Mucosa of descending colon (tissue), 3 donors: ENCODE results near the gene ISCU. TPM values are rescaled to one million over a fixed set of nuclear protein-coding genes. Genes with fewer than 3 reads are reported as not detected.

Experiments used
- ATAC-seq: fragments of 200-7000 bp; cut with Tn5 transposase; one replicate; pipeline ENCODE4 v1.9.1; 2020; ENCODE audit warnings: mild to moderate bottlenecking, moderate library complexity
- DNase-seq, 3 donors: peaks; one replicate each; pipeline ENCODE4 v3.0.0-alpha.2; 2020
- H3K36me3 ChIP-seq: fragments of 200-600 bp; one replicate; pipeline ENCODE4 v1.8.0; 2021; ENCODE audit warnings: low read depth, mild to moderate bottlenecking
- H3K4me1 ChIP-seq: fragments of 200-600 bp; one replicate; pipeline ENCODE4 v1.8.0; 2021; ENCODE audit warnings: low read depth, mild to moderate bottlenecking
- H3K4me3 ChIP-seq: fragments of 200-600 bp; one replicate; pipeline ENCODE4 v1.8.0; 2021; ENCODE audit warnings: mild to moderate bottlenecking
- H3K9me3 ChIP-seq: fragments of 200-600 bp; one replicate; pipeline ENCODE4 v1.8.0; 2021; ENCODE audit warnings: mild to moderate bottlenecking
- CTCF ChIP-seq: fragments of 200-600 bp; IDR thresholded peaks from one replicate; pipeline ENCODE4 v1.8.0; 2022; ENCODE audit warnings: antibody characterized with exemption, mild to moderate bottlenecking
- intact Hi-C, 2 donors: fragments of 100-400 bp; cut with DNase I in 1 of 2; cut with micrococcal nuclease in 1 of 2; formaldehyde crosslinking; loops; one replicate each; pipeline versions ENCODE4 v1.11.0 to v1.11.1; 2022; cut with DNase I, micrococcal nuclease
- total RNA-seq, 3 donors: library from RNA; stranded (reverse); fragmentation: NEBNext Ultra II Directional in 2 of 3; extraction: Animal tissue kit (Norgen Biotek cat#: 25700) in 2 of 3; gene quantifications; one replicate each; pipeline versions ENCODE4 v1.2.1 to v1.2.4, GENCODE V29; 2021 to 2023
- donor health status: DM: no; HTN: no; CAD: no; lungs with moderate emphysema.
- donor health status: DM: no; HTN: no; CAD: no.
- donor health status: DM: no; HTN: yes; CAD: no.

The ISCU gene
- total RNA-seq, 3 donors from 2014 or later, result 94.7 to 155 (median 107) TPM

DNA sequence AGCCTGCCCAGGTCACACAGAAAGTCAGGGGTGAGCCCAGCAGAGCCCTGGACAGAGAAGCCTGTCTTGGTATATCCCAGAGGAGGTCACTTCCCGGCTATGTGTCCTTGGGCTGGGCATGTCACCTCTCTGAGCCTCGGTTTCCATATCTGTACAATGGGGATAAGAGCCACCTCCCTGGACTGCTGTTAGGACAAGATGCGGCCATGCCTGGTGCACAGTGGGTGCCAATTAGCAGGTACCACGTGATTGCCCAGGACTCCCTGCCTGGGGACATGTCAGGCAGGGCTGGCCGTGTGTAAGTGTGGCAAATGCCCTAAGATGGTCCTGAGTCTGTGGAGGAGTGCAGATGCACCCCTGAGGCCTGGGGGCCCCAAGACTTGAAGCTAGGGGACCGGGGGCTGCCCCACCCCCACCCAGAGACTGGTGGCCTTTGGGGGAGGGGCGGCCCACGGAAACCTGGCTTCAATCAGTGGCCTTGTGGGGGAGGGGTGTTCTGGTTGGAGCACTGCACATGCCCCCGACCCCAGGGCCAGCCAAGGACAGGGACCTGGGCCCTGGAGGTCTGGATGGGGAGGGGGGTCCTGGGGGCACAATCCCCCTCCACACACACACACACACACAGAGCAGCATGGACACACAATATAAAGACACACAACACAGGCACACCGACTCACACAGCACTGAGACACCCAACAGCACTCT, 34.6 kb downstream of the ISCU start:
- intact Hi-C loops, result no loop called here
- no peaks in the 10 kb centered on the region for H3K9me3 ChIP-seq
- H3K36me3 ChIP-seq, result no peaks in the 10 kb centered on the region
- no peak for ATAC-seq
- DNase-seq, result no peak
- no peaks in the 10 kb centered on the region for H3K4me1 ChIP-seq
- TF ChIP-seq CTCF, result no peak
- H3K4me3 ChIP-seq, result no peak overlapping the region

GRCh38 chr12:108597559-108598471, 35.4 kb downstream of the ISCU start, which contains the start of gene TMEM119:
Gene TMEM119 (minus strand): TSS chr12:108598084. CDS start chr12:108592383, 5,701 bp downstream.
- intact Hi-C loops, result no loop called here
- H3K4me3 ChIP-seq, result no peak within 1 kb of the TSS
- DNase-seq (peak; percentile 23 to 63 (median 41)), ATAC-seq (peak; percentile 44)
- no peaks in the 10 kb centered on the region for H3K36me3 ChIP-seq
- TF ChIP-seq CTCF, result no peak
- H3K4me1 ChIP-seq, result no peaks in the 10 kb centered on the region
- no peaks in the 10 kb centered on the region for H3K9me3 ChIP-seq

DNA sequence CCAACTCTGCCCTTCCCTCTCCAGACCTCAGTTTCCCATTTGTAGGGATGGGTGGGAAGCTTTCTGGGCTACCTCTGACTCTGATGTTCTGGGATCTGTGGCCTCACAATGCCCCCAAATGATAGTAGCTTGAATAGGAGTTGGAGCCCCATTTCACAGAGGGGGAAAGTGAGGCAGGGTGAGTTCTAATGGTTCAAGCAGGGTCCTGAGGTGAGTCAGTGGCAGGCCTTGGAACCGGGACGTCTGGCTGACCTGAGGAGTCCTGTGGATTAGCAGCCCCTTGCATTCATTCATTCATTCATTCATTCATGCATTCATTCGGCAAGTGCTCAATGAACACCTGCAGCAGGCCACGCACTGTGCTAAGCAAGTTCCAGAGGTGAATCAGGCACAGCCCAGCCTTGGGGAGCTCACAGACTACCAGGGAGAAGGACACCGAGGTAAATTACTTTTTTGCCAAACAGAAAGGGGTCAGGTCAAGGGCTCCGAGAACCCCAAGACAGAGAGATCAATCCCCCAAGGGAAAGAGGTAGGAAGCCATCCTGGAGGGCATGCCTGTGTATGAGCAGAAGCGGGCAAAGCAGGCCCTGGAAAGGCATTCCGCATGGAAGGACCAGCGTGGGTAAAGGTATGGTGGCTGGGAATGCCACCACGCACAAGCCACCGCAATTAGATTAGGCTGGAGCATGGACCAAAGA, 36.3 kb downstream of the ISCU start:
- no peak overlapping the region for H3K4me3 ChIP-seq
- ATAC-seq, result no peak

GRCh38 chr12:108599541-108599940, 37.1 kb downstream of the ISCU start:
- H3K4me3 ChIP-seq, result no peak overlapping the region
- intact Hi-C loops, result no loop called here
- DNase-seq (no peak), ATAC-seq (no peak)
- H3K36me3 ChIP-seq, result no peaks in the 10 kb centered on the region
- H3K9me3 ChIP-seq, result no peaks in the 10 kb centered on the region
- H3K4me1 ChIP-seq, result no peaks in the 10 kb centered on the region
- TF ChIP-seq CTCF, result no peak

More for the DNA sequence above, 36.3 kb downstream of the ISCU start:
- no peaks in the 10 kb centered on the region for H3K4me1 ChIP-seq
- no peak for DNase-seq
- no peaks in the 10 kb centered on the region for H3K9me3 ChIP-seq
- H3K36me3 ChIP-seq, result no peaks in the 10 kb centered on the region
- no peak for TF ChIP-seq CTCF
- intact Hi-C loops, result no loop called here

DNA sequence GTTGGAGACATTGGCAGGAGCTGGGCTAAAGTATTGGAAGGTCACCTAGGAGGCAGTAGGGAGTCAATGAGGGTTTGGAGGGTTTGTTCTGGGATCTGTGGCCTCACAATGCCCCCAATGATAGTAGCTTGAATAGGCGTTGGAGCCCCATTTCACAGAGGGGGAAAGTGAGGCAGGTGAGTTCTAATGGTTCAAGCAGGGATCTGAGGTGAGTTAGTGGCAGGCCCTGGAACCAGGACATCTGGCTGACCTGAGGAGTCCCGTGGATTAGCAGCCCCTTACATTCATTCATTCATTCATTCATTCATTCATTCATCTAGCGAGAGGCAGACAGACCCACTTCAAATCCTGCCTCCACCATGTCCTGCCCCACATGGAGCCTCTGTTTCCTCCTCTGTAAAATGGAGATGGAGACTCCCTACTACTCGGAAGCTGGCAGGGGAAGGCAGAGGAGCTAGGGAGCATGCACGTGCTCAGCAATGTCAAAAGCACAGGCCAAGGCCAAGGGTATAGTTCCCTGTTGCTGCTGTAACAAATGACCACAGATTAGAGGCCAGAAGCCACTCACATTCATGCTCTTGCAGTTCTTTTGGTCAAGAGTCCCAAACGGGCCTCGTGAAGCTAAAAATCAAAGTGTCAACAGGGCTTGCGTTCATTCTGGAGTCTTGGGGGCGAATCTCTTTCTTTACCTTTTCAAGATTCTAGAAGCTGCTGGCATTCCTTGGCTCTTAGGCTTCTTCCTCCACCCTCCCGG, 37.7 kb downstream of the ISCU start:
- TF ChIP-seq CTCF, result no peak
- ATAC-seq (no peak), DNase-seq (no peak)
- Histone ChIP-seq H3K4me3 (no peak overlapping the region), H3K4me1 (no peaks in the 10 kb centered on the region), H3K9me3 (no peaks in the 10 kb centered on the region), H3K36me3 (no peaks in the 10 kb centered on the region)
- intact Hi-C loops, result no loop called here
